Naive thymus-derived CD8-positive, alpha-beta T cell (primary cell): ENCODE results near the gene RALBP1. TPM values are rescaled to one million over a fixed set of nuclear protein-coding genes. Genes with fewer than 3 reads are reported as not detected.
"Not testable (repeated sequence)": the region's sequence is repeated elsewhere in the genome, so short reads cannot be mapped to it uniquely, and the experiment has no call there.

Experiments used
- ATAC-seq, 2 donors: fragments of 150-1000 bp; cut with Tn5 transposase in 1 of 2; sonication (Bioruptor Pico), chemical (Tn5 transposase) in 1 of 2; 1 replicate in 1 of 2; 2 replicates in 1 of 2; pipeline ENCODE4 v1.10.0; 2021; ENCODE audit warnings: mild to moderate bottlenecking in 2 of 2, moderate library complexity in 2 of 2
- POLR2A ChIA-PET: fragments of 350-600 bp; sonication (Branson Sonifier 250); formaldehyde crosslinking; loops from one replicate; lab custom pipeline; 2021; ENCODE audit warnings: antibody characterized with exemption; lab: Charles Lee
- DNase-seq, 10 donors: peaks; one replicate each; pipeline versions ENCODE4 v3.0.0 to v3.0.0-alpha.2; 2020 to 2022
- H3K27ac Mint-ChIP-seq, 10 donors: one replicate each; pipeline ENCODE4 v1.8.0; 2020 to 2022; ENCODE audit warnings: mild to moderate bottlenecking in 10 of 10, mixed read lengths in 10 of 10, moderate library complexity in 4 of 10, inconsistent platforms in 1 of 10
- H3K27me3 Mint-ChIP-seq, 5 donors: one replicate each; pipeline ENCODE4 v1.8.0; 2021 to 2022; ENCODE audit warnings: mixed read lengths in 5 of 5
- H3K36me3 Mint-ChIP-seq, 3 donors: one replicate each; pipeline ENCODE4 v1.8.0; 2020 to 2022; ENCODE audit warnings: mixed read lengths in 3 of 3, mild to moderate bottlenecking in 2 of 3, inconsistent platforms in 1 of 3
- H3K4me1 Mint-ChIP-seq, 4 donors: one replicate each; pipeline ENCODE4 v1.8.0; 2021 to 2022; ENCODE audit warnings: mixed read lengths in 4 of 4
- H3K4me3 Mint-ChIP-seq, 10 donors: one replicate each; pipeline ENCODE4 v1.8.0; 2020 to 2022; ENCODE audit warnings: mild to moderate bottlenecking in 10 of 10, mixed read lengths in 10 of 10, moderate library complexity in 6 of 10, inconsistent platforms in 1 of 10
- H3K9me3 Mint-ChIP-seq, 9 donors: one replicate each; pipeline ENCODE4 v1.8.0; 2020 to 2022; ENCODE audit warnings: mixed read lengths in 9 of 9, mild to moderate bottlenecking in 3 of 9, inconsistent platforms in 1 of 9, moderate library complexity in 1 of 9
- polyA plus RNA-seq, 3 donors: library from polyadenylated mRNA; unstranded; fragments of 300-500 nt; fragmentation: Illumina TruSeq; gene quantifications; one replicate each; pipeline ENCODE4 v1.2.3, GENCODE V29; 2021
- total RNA-seq, 8 experiments: library from RNA in 2 of 8; stranded (reverse) in 2 of 8; gene quantifications; one replicate each; pipeline ENCODE4 v1.2.3 and lab custom pipeline; 2021 to 2026

RALBP1 gene
- total and polyA plus RNA-seq, 5 experiments from 2014 or later: 43.7 to 53.8 (median 46.7) TPM

DNA sequence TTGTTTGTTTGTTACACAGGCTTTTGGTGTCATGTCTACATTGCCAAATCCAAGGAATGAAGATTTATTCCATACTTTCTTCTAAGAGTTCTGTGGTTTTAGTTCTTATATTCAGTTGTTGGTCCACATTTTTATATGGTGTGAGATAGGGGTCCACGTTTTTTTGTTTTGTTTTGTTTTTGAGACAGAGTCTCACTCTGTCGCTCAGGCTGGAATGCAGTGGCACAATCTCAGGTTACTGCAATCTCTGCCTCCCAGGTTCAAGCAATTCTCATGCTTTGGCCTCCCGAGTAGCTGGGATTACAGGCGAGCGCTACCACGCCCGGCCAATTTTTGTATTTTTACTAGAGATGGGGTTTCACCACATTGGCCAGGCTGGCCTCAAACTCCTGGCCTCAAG lies 8.2 kb downstream of the RALBP1 start:
- ATAC-seq (no peak), DNase-seq (no peak)
- H3K9me3 Mint-ChIP-seq: peaks cover 2 to 20% (median 9%) of the 10 kb centered on the region in 9 donors
- peaks cover 21 to 49% (median 35%) of the 10 kb centered on the region in 3 donors for H3K36me3 Mint-ChIP-seq
- H3K4me1 Mint-ChIP-seq: peaks cover 18 to 63% (median 51%) of the 10 kb centered on the region in 4 donors
- no peaks in the 10 kb centered on the region for H3K27me3 Mint-ChIP-seq
- no peak overlapping the region for H3K27ac Mint-ChIP-seq
- H3K4me3 Mint-ChIP-seq: no peak overlapping the region
- POLR2A ChIA-PET: no interaction called here

DNA sequence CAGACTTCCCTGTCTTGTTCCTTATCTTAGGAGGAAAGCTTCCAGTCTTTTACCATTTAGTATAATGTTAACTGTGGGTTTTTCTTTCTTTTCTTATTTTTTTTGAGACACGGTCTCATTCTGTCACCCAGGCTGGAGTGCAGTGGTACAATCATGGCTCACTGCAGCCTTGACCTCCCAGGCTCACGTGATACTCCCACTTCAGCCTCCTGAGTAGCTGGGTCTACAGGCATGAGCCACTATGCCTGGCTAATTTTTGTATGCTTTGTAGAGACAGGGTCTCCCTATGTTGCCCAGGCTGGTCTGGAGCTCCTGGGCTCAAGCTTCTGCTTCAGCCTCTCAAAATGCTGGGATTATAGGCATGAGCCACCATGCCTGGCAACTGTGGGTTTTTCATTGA lies 9.5 kb downstream of the RALBP1 start:
- Mint-ChIP-seq H3K36me3 (peaks cover 21 to 45% (median 26%) of the 10 kb centered on the region in 3 donors), H3K9me3 (peaks cover 2 to 20% (median 9%) of the 10 kb centered on the region in 9 donors), H3K27ac (peak overlapping the region in 3 of 10 donors; percentile 27 to 62 (median 52)), H3K4me3 (peak overlapping the region in 1 of 10 donors; percentile 6), H3K4me1 (peaks cover 15 to 61% (median 47%) of the 10 kb centered on the region in 4 donors)
- DNase-seq, ATAC-seq, H3K27me3 Mint-ChIP-seq, POLR2A ChIA-PET: not testable (repeated sequence)

DNA sequence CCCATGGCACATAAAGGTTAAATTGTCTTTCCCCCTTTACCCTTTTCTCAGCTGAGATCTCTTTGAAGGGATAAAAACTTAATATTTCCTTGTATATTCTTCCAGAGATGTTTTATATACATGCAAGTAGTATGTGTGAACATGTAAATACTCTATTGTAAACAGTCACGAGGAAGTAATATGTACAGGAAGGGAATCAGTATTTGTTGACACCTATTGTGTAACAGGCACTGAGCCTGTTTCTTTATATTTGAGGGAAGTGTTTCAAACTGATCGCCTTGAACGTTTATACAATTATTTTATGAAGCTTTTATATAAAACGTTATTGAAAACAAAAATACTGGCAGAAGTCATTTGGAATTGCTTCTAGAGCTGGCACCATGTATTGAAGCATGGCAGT lies 13.2 kb downstream of the RALBP1 start:
- Mint-ChIP-seq H3K4me1 (peaks cover 18 to 43% (median 36%) of the 10 kb centered on the region in 4 donors), H3K36me3 (peaks cover 16 to 46% (median 31%) of the 10 kb centered on the region in 3 donors), H3K27me3 (no peaks in the 10 kb centered on the region), H3K9me3 (peaks cover 5 to 35% (median 11%) of the 10 kb centered on the region in 9 donors), H3K27ac (peak overlapping the region in 1 of 10 donors; percentile 24), H3K4me3 (no peak overlapping the region)
- no peak for ATAC-seq
- DNase-seq: no peak
- POLR2A ChIA-PET: no interaction called here

DNA sequence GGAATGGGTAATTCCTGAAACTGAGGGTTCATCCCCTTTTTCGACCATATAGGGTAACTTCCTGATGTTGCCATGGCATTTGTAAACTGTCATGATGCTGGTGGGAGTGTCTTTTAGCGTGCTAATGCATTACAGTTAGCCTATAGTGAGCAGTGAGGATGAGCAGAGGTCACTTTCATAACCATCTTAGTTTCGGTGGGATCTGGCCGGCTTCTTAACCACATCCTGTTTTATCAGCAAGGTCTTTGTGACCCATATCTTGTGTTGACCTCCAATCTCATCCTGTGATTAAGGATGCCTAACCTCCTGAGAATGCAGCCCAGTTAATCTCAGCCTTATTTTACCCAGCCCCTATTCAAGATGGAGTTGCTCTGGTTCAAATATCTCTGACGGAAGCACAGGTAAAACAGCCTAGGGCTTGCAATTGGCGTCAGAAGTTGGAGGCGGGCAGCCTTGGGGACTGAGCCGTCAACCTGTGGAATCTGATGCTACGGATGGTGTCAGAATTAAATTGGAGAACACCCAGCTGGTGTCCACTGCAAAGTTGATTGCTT lies 19.5 kb downstream of the RALBP1 start:
- H3K36me3 Mint-ChIP-seq: peaks cover 10 to 47% (median 21%) of the 10 kb centered on the region in 3 donors
- H3K4me1 Mint-ChIP-seq: peaks cover 21 to 39% (median 35%) of the 10 kb centered on the region in 4 donors
- POLR2A ChIA-PET: interaction anchor here (0.6 kb wide), 1 partner anchor 309 kb away, joined by 3 read pairs; no protein-coding TSS in a partner anchor
- ATAC-seq (no peak), DNase-seq (no peak)
- no peaks in the 10 kb centered on the region for H3K27me3 Mint-ChIP-seq
- peak overlapping the region in 6 of 10 donors; percentile 25 to 59 (median 32) for H3K27ac Mint-ChIP-seq
- no peak overlapping the region for H3K4me3 Mint-ChIP-seq
- peaks cover 0 to 15% (median 5%) of the 10 kb centered on the region in 9 donors for H3K9me3 Mint-ChIP-seq

DNA sequence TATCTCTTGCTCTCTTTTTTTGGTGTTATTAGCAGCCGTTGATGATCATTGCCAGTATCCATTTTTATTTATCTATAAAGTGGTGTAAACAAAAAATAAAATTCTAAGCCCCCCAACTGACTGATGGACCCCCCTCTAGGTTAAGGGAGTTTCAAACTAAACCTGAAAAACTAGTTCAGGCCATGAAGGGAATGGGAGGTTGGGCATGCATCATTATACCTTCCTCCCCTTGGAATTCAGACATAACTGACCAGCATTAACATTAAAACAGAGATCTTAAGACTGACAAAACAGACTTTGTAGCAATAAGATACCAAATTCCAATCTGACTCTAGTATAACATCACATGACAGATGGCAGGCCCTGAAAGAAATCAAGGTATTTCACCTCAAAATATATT lies 20.2 kb downstream of the RALBP1 start:
- no peaks in the 10 kb centered on the region for H3K27me3 Mint-ChIP-seq
- H3K36me3 Mint-ChIP-seq: peaks cover 10 to 53% (median 22%) of the 10 kb centered on the region in 3 donors
- ATAC-seq (no peak), DNase-seq (no peak)
- H3K4me3 Mint-ChIP-seq: no peak overlapping the region
- H3K27ac Mint-ChIP-seq: peak overlapping the region in 2 of 10 donors; percentile 32 to 41
- POLR2A ChIA-PET: no interaction called here
- H3K4me1 Mint-ChIP-seq: peaks cover 21 to 39% (median 34%) of the 10 kb centered on the region in 4 donors
- peaks cover 0 to 15% (median 5%) of the 10 kb centered on the region in 9 donors for H3K9me3 Mint-ChIP-seq

DNA sequence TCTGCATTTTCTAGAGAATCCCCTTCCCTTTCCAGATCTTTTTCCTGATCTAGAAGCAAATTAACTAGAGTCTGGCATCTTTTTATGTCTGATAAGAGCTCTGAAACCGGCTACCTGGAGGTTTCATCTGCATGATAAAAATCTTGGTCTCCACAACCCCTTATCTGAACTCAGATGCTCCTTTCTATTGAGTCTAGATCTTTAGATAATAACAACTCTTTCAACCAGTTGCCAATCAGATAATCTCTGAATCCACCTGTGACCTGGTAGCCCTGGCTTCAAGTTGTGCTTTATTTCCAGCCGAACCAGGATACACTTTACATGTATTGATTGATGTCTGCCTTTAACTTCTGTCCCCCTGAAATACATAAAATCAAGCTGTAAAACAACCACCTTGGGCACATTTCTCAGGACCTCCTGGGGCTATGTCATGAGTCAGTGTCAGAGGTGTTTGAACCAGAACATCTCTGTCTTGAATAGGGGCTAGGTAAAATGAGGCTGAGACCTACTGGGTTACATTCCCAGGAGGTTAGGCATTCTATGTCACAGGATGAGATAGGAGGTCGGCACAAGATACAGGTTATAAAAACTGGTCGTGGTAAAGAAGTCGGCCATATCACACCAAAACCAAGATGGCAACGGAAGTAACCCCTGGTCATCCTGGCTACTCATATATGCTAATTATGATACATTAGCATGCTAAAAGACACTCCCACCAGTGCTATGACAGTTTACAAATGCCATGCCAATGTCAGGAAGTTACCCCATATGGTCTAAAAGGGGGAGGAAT lies 20.8 kb downstream of the RALBP1 start:
- Mint-ChIP-seq H3K4me3 (no peak overlapping the region), H3K27me3 (no peaks in the 10 kb centered on the region), H3K9me3 (peaks cover 0 to 11% (median 2%) of the 10 kb centered on the region in 9 donors), H3K4me1 (peaks cover 23 to 34% (median 29%) of the 10 kb centered on the region in 4 donors), H3K27ac (no peak overlapping the region), H3K36me3 (peaks cover 5 to 54% (median 28%) of the 10 kb centered on the region in 3 donors)
- POLR2A ChIA-PET: no interaction called here
- no peak for DNase-seq
- ATAC-seq: no peak

DNA sequence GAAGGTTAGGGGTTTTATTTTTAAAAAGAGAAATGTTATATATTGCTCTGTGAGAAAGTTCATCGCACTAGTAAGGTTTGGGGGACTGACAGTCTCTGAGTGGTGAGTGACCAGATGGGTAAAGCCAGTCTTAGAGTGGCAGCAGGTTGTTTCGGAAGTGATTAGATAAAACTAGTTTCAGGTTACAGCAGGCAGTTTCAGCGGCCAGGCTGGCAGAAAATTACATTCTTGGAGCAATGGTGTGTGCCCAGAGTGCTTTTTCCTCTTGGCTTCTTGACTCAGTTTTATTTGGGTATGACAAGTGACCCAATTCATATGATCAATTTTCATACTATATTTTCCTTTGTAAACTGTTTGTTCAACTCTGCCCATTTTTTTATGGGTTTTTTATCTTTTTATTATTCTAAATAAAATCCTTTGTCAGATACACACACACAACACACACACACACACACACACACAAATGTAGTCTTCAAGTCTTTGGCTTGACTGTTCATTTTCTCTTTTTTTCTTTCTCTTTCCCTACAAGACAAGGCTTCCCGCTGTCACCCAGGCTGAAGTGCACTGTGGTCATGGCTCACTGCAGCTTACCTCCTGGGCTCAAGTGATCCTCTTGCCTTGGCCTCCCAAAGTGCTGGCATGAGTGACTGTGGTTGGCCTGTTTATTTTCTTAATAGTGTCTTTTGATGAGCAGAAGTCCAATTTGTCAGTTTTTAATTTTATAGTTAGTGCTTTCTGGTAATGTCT lies 30.9 kb downstream of the RALBP1 start:
- H3K36me3 Mint-ChIP-seq: peaks cover 11 to 29% (median 14%) of the 10 kb centered on the region in 3 donors
- peaks cover 0 to 22% (median 10%) of the 10 kb centered on the region in 9 donors for H3K9me3 Mint-ChIP-seq
- peaks cover 16 to 48% (median 40%) of the 10 kb centered on the region in 4 donors for H3K4me1 Mint-ChIP-seq
- H3K27ac Mint-ChIP-seq: peak overlapping the region in 4 of 10 donors; percentile 19 to 49 (median 36)
- no peak overlapping the region for H3K4me3 Mint-ChIP-seq
- no peaks in the 10 kb centered on the region for H3K27me3 Mint-ChIP-seq
- ATAC-seq (no peak), DNase-seq (no peak)
- POLR2A ChIA-PET: interaction anchor here (1.2 kb wide), 1 partner anchor 10 kb away, joined by 3 read pairs; no protein-coding TSS in a partner anchor

DNA sequence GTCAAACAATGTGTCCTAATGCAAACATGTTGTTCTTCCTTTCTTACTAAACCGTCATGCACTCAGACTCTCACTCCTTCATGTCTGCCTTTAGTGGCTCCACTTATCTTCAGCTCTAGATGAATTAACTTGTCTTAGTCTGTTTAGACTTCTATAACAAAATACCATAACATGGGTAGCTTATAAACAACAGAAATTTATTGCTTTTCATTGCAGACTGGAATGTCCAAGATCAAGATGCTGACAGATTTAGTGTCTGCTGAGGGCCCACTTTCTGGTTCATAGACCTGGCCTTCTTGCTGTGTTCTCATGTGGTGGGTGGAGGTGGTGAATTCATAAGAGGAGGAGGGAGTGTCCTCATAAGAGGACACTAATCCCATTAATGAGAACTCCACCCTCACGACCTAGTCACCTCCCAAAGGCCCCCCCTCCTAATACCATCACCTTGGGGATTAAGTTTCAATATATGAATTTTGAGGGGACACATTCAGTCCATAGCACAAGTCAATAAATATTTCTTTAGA lies 32.3 kb downstream of the RALBP1 start:
- ATAC-seq: no peak
- H3K4me1 Mint-ChIP-seq: peaks cover 13 to 48% (median 40%) of the 10 kb centered on the region in 4 donors
- DNase-seq: no peak
- H3K27me3 Mint-ChIP-seq: no peaks in the 10 kb centered on the region
- POLR2A ChIA-PET: interaction anchor here (1.2 kb wide), 1 partner anchor 8 kb away, joined by 3 read pairs; no protein-coding TSS in a partner anchor
- peaks cover 0 to 12% (median 7%) of the 10 kb centered on the region in 9 donors for H3K9me3 Mint-ChIP-seq
- H3K4me3 Mint-ChIP-seq: no peak overlapping the region
- peaks cover 10 to 17% (median 12%) of the 10 kb centered on the region in 3 donors for H3K36me3 Mint-ChIP-seq
- peak overlapping the region in 4 of 10 donors; percentile 9 to 49 (median 16) for H3K27ac Mint-ChIP-seq

DNA sequence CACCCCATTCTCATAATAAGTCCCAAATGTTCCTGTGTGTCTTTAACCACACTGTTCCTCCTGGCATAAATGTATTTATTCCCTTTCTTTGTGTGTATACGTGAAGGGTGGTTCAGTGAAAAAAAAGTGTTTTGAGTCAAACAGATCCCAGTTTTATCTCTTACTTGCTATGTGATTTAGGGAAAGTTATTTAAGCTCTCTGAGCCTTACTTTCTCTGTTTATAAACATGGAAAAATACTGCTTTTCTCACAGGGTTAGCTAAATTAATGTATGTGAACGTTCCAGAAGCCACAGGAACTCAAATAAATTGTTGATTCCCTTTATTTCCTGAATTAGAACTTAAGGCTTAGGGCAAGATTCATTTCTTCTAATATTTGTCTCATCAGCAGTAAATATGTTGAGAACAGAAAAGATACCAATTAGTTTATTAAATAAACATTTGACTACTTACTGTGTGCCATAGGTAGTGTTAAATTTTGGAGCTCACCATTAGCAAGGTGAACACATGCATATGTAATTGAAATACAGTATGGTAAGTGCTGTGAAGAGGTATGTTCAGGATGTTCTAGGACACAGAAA lies 33.2 kb downstream of the RALBP1 start:
- H3K27ac Mint-ChIP-seq: peak overlapping the region in 2 of 10 donors; percentile 26 to 78
- DNase-seq (no peak), ATAC-seq (no peak)
- H3K4me3 Mint-ChIP-seq: no peak overlapping the region
- H3K27me3 Mint-ChIP-seq: no peaks in the 10 kb centered on the region
- peaks cover 10 to 44% (median 40%) of the 10 kb centered on the region in 4 donors for H3K4me1 Mint-ChIP-seq
- POLR2A ChIA-PET: interaction anchor here (1.0 to 1.1 kb wide), 2 partner anchors 32 to 34 kb away, joined by 3 to 7 read pairs; no protein-coding TSS in a partner anchor
- peaks cover 0 to 3% (median under 1%) of the 10 kb centered on the region in 9 donors for H3K9me3 Mint-ChIP-seq
- H3K36me3 Mint-ChIP-seq: peaks cover under 1 to 10% (median 8%) of the 10 kb centered on the region in 3 donors

DNA sequence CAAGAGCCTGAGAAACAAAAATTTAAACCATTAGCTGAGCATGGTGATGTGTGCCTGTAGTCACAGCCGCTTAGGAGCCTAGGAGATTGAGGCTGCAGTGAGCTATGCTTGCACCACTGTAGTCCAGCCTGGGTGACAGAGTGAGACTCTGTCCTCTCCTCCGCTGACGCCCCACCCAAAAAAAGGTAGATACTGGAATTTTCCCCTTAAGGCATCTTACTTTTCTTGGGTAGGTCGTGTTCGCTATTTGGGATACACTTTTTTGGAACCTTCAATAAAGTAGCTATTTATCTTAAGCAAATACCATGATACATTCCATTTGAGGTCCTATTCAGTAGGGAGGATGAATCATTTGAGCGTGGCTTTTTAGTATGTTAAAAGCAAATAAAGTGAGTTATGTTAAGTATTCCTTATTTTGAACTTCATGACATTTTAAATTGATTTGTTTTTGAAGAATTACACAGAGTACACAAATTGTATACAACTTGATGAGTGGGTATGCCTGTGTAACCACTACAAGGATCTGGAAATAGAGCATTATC lies 38.7 kb downstream of the RALBP1 start:
- DNase-seq (no peak), ATAC-seq (no peak)
- H3K4me3 Mint-ChIP-seq: no peak overlapping the region
- peak overlapping the region in 1 of 10 donors; percentile 16 for H3K27ac Mint-ChIP-seq
- no peaks in the 10 kb centered on the region for H3K27me3 Mint-ChIP-seq
- H3K9me3 Mint-ChIP-seq: no peaks in the 10 kb centered on the region
- H3K36me3 Mint-ChIP-seq: peaks cover 0 to 44% (median 7%) of the 10 kb centered on the region in 3 donors
- POLR2A ChIA-PET: no interaction called here
- peaks cover 2 to 6% (median 4%) of the 10 kb centered on the region in 4 donors for H3K4me1 Mint-ChIP-seq

DNA sequence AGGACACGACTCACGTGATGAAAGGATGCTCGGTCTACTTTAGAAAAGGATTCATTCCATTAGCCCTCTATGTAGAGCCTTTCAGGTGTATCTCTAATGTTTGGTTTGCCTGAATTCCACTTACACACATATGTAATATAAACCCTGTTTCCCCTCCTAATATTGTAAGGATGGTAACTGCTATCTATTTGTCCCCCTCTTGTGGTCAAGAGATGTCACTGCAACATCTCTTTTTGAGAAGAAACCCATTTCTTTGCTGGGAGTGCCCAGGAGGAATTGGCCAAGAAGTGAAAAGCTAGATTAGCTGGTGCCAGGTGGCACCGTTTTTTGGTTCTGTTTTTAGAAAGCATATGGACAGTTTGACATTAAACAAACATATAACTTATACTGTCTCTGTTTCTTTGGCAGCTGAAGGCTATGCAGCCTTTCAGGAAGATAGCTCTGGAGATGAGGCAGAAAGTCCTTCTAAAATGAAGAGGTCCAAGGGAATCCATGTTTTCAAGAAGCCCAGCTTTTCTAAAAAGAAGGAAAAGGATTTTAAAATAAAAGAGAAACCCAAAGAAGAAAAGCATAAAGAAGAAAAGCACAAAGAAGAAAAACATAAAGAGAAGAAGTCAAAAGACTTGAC lies 41.2 kb downstream of the RALBP1 start:
- POLR2A ChIA-PET: interaction anchor here (0.8 kb wide), 1 partner anchor 10 kb away, joined by 3 read pairs; no protein-coding TSS in a partner anchor
- Mint-ChIP-seq H3K9me3 (no peaks in the 10 kb centered on the region), H3K4me3 (no peak overlapping the region), H3K27me3 (no peaks in the 10 kb centered on the region), H3K36me3 (peaks cover 0 to 55% (median 7%) of the 10 kb centered on the region in 3 donors), H3K4me1 (peaks cover 0 to 5% (median 4%) of the 10 kb centered on the region in 4 donors), H3K27ac (peak overlapping the region in 3 of 10 donors; percentile 15 to 80 (median 59))
- DNase-seq (peak in 5 of 10 donors; percentile 6 to 56 (median 51)), ATAC-seq (peak; percentile 53 to 61)
